Femur (tissue), 1 donor: ENCODE data around the gene PTGDS.

Experiments used
- DNase-seq: peaks from one replicate; pipeline ENCODE4 v3.0.0-alpha.2; 2017

The PTGDS gene

GRCh38 chr9:137026828-137027227, 49.5 kb downstream of the PTGDS start:
- DNase-seq: no peak

- DNase-seq: no peak
These were observed 50.3 kb downstream of the PTGDS start, which contains the start of gene ABCA2 for GRCh38 chr9:137027369-137028262. Gene ABCA2, minus strand, starts transcription at chr9:137028237. Its CDS starts 97 bp downstream, at chr9:137028140.

- peak; percentile 67 for DNase-seq
These were observed 51.2 kb downstream of the PTGDS start for GRCh38 chr9:137028263-137029057.

GRCh38 chr9:137029058-137029936, 52.0 kb downstream of the PTGDS start:
- peak; percentile 75 for DNase-seq

- DNase-seq: no peak
These were observed 52.7 kb downstream of the PTGDS start for GRCh38 chr9:137030006-137030405.

GRCh38 chr9:137030538-137031527, 53.5 kb downstream of the PTGDS start:
- DNase-seq: no peak
